Urinary bladder (tissue), 4 donors: Measurements from ENCODE around the gene COPS3. TPM values are rescaled to one million over a fixed set of nuclear protein-coding genes. Genes with fewer than 3 reads are reported as not detected.

ENCODE experiments used
- DNase-seq: peaks from one replicate; pipeline ENCODE4 v3.0.0-alpha.2; 2015; ENCODE audit errors: extremely low spot score
- H3K27ac ChIP-seq: one replicate; pipeline ENCODE4 v1.5.1; 2013; ENCODE audit warnings: low read depth, mild to moderate bottlenecking, moderate library complexity
- H3K36me3 ChIP-seq: one replicate; pipeline ENCODE4 v1.6.1; 2013; ENCODE audit warnings: mild to moderate bottlenecking, moderate library complexity; ENCODE audit not compliant: insufficient read depth
- H3K4me1 ChIP-seq: one replicate; pipeline ENCODE4 v1.6.1; 2013; ENCODE audit warnings: mild to moderate bottlenecking, moderate library complexity; ENCODE audit not compliant: insufficient read depth
- H3K4me3 ChIP-seq: one replicate; pipeline ENCODE4 v1.5.1; 2013; ENCODE audit warnings: low read depth, low read length
- WGBS: extraction: QIAGEN DNeasy Blood & Tissue Kit; methylation state at CpG from one replicate; pipeline ENCODE4 v1.1.7; 2013; 5-methylcytosine and 5-hydroxymethylcytosine counted together
- polyA plus RNA-seq: library from polyadenylated mRNA; stranded (reverse); fragments of 200-250 nt; gene quantifications from one replicate; pipeline ENCODE4 v1.2.3, GENCODE V29; 2013
- total RNA-seq: library from RNA; depleted of rRNA; stranded (reverse); fragments of >200 nt; gene quantifications from one replicate; pipeline ENCODE4 v1.2.3, GENCODE V29; 2014
- donor health status: healthy with polysubstance abuse.
- donor health status: healthy.

Gene COPS3
- total and polyA plus RNA-seq, 2 donors = 51.1 to 81.4 TPM

- DNase-seq = no peak
Observed at GRCh38 chr17:17227608-17228520, 53.2 kb downstream of the COPS3 start.

GRCh38 chr17:17226451-17227265 lies 54.4 kb downstream of the COPS3 start:
- 94% methylated on average over 16 of the region's 16 CpGs for WGBS
- H3K36me3 ChIP-seq = peaks cover 10% of the 10 kb centered on the region
- no peak overlapping the region for H3K27ac ChIP-seq
- no peak for DNase-seq
- H3K4me3 ChIP-seq = no peak overlapping the region
- no peaks in the 10 kb centered on the region for H3K4me1 ChIP-seq

More at GRCh38 chr17:17227608-17228520, 53.2 kb downstream of the COPS3 start:
- Histone ChIP-seq H3K36me3 (peaks cover 8% of the 10 kb centered on the region), H3K4me3 (no peak overlapping the region), H3K27ac (no peak overlapping the region), H3K4me1 (no peaks in the 10 kb centered on the region)
- WGBS = 91% methylated on average over 25 of the region's 25 CpGs

- Histone ChIP-seq H3K27ac (no peak overlapping the region), H3K36me3 (peaks cover 14% of the 10 kb centered on the region), H3K4me1 (no peaks in the 10 kb centered on the region), H3K4me3 (no peak overlapping the region)
- WGBS = 95% methylated on average over 10 of the region's 10 CpGs
- no peak for DNase-seq
Observed at GRCh38 chr17:17225901-17226300, 55.1 kb downstream of the COPS3 start.

- Histone ChIP-seq H3K27ac (no peak overlapping the region), H3K4me3 (no peak overlapping the region), H3K36me3 (peaks cover 12% of the 10 kb centered on the region), H3K4me1 (no peaks in the 10 kb centered on the region)
- 85% methylated on average over 8 of the region's 8 CpGs for WGBS
- no peak for DNase-seq
Observed at GRCh38 chr17:17224137-17224536, 56.9 kb downstream of the COPS3 start.

- no peak for DNase-seq
- WGBS = 96% methylated on average over 16 of the region's 16 CpGs
- Histone ChIP-seq H3K4me3 (no peak overlapping the region), H3K27ac (no peak overlapping the region), H3K4me1 (no peaks in the 10 kb centered on the region), H3K36me3 (peaks cover 12% of the 10 kb centered on the region)
Observed at GRCh38 chr17:17223736-17224135, 57.3 kb downstream of the COPS3 start.

GRCh38 chr17:17221329-17221728 lies 59.7 kb downstream of the COPS3 start:
- Histone ChIP-seq H3K4me3 (no peak overlapping the region), H3K4me1 (no peaks in the 10 kb centered on the region), H3K27ac (no peak overlapping the region), H3K36me3 (peaks cover 10% of the 10 kb centered on the region)
- no peak for DNase-seq
- WGBS = 95% methylated on average over 22 of the region's 22 CpGs

- Histone ChIP-seq H3K27ac (no peak overlapping the region), H3K4me1 (no peaks in the 10 kb centered on the region), H3K4me3 (no peak overlapping the region), H3K36me3 (peaks cover 10% of the 10 kb centered on the region)
- no peak for DNase-seq
- 97% methylated on average over 8 of the region's 8 CpGs for WGBS
Observed at GRCh38 chr17:17220529-17220928, 60.5 kb downstream of the COPS3 start.

GRCh38 chr17:17217995-17218394 lies 63.1 kb downstream of the COPS3 start:
- H3K36me3 ChIP-seq = peaks cover 10% of the 10 kb centered on the region

GRCh38 chr17:17216776-17217175 lies 64.3 kb downstream of the COPS3 start:
- DNase-seq = no peak
- peaks cover 8% of the 10 kb centered on the region for H3K36me3 ChIP-seq
- 91% methylated on average over 16 of the region's 16 CpGs for WGBS

More at GRCh38 chr17:17217995-17218394, 63.1 kb downstream of the COPS3 start:
- Histone ChIP-seq H3K4me3 (no peak overlapping the region), H3K4me1 (no peaks in the 10 kb centered on the region), H3K27ac (no peak overlapping the region)
- no peak for DNase-seq
- WGBS = 83% methylated on average over 3 of the region's 3 CpGs

GRCh38 chr17:17216236-17216635 lies 64.8 kb downstream of the COPS3 start:
- no peak for DNase-seq
- Histone ChIP-seq H3K4me3 (no peak overlapping the region), H3K27ac (no peak overlapping the region), H3K4me1 (no peaks in the 10 kb centered on the region), H3K36me3 (peaks cover 6% of the 10 kb centered on the region)
- 90% methylated on average over 17 of the region's 17 CpGs for WGBS

More at GRCh38 chr17:17216776-17217175, 64.3 kb downstream of the COPS3 start:
- H3K4me3 ChIP-seq = no peak overlapping the region
- H3K4me1 ChIP-seq = no peaks in the 10 kb centered on the region
- H3K27ac ChIP-seq = no peak overlapping the region

- peaks cover 4% of the 10 kb centered on the region for H3K36me3 ChIP-seq
- WGBS = 85% methylated on average over 8 of the region's 8 CpGs
Observed at GRCh38 chr17:17215575-17215974, 65.5 kb downstream of the COPS3 start.

GRCh38 chr17:17214646-17215436 lies 66.2 kb downstream of the COPS3 start:
- Histone ChIP-seq H3K4me3 (no peak overlapping the region), H3K36me3 (peaks cover 4% of the 10 kb centered on the region), H3K27ac (no peak overlapping the region), H3K4me1 (no peaks in the 10 kb centered on the region)
- 86% methylated on average over 27 of the region's 27 CpGs for WGBS
- DNase-seq = no peak

More at GRCh38 chr17:17215575-17215974, 65.5 kb downstream of the COPS3 start:
- no peak overlapping the region for H3K4me3 ChIP-seq
- H3K4me1 ChIP-seq = no peaks in the 10 kb centered on the region
- no peak for DNase-seq
- H3K27ac ChIP-seq = no peak overlapping the region

GRCh38 chr17:17213775-17214174 lies 67.3 kb downstream of the COPS3 start:
- peaks cover 4% of the 10 kb centered on the region for H3K36me3 ChIP-seq
- no peak overlapping the region for H3K4me3 ChIP-seq
- no peak overlapping the region for H3K27ac ChIP-seq
- no peaks in the 10 kb centered on the region for H3K4me1 ChIP-seq
- DNase-seq = no peak
- 74% methylated on average over 10 of the region's 10 CpGs for WGBS
